ENCODE data around the gene MED9. TPM values are rescaled to one million over a fixed set of nuclear protein-coding genes. Genes with fewer than 3 reads are reported as not detected.

Gene MED9
- total and polyA plus RNA-seq, 9 of the 15 experiments (the other 6 are each of a cell fraction or from before 2014, with no cell fraction given), result 2.2 to 15.8 (median 12.7) TPM

GRCh38 chr17:17472333-17472920 is 4.4 kb upstream of the MED9 start:
- peaks cover 7% of the 10 kb centered on the region for H3K79me2 ChIP-seq (ENCODE audit: control insufficient read depth, insufficient read depth, low read length)
- no peak overlapping the region for H3K9ac ChIP-seq (ENCODE audit: insufficient read depth in 1 of 2, low read depth in 2 of 2, low read length in 2 of 2)
- in situ Hi-C loops (cut with MboI), result no loop called here
- TF ChIP-seq TRIM25 (IDR thresholded peaks at IDR 0.05; ENCODE audit: borderline replicate concordance), result no peak
- no peak for TF ChIP-seq XRCC3 (IDR thresholded peaks at IDR 0.05)
- no peak for TF ChIP-seq KLF6 (CRISPR knock-in tag; IDR thresholded peaks at IDR 0.05; ENCODE audit: borderline replicate concordance)
- no peak for TF ChIP-seq BRD9 (IDR thresholded peaks at IDR 0.05; ENCODE audit: low read depth, partially characterized antibody)
- no peak for TF ChIP-seq SMAD2 (IDR thresholded peaks at IDR 0.05; ENCODE audit: low read depth, low read length)
- TF ChIP-seq STAT5B (CRISPR knock-in tag; IDR thresholded peaks at IDR 0.05), result no peak
- no peak for TF ChIP-seq GTF2F1 (IDR thresholded peaks at IDR 0.05; ENCODE audit: low read depth, low read length)
- TF ChIP-seq PHF21A (IDR thresholded peaks at IDR 0.05; ENCODE audit: borderline replicate concordance, low read depth), result no peak
- no peak for TF ChIP-seq MBD2 (IDR thresholded peaks at IDR 0.05; ENCODE audit: borderline replicate concordance, low read depth)
- FAIRE-seq (no peak), DNase-seq (ENCODE audit: extremely low read depth in 1 of 4, low spot score in 3 of 4) (no peak), ATAC-seq (no peak)
- no peak overlapping the region for H3K4me3 ChIP-seq
- CTCF ChIA-PET (ENCODE audit: low intra/inter-chr PET ratio), result no interaction called here
- no peaks in the 10 kb centered on the region for H3K36me3 ChIP-seq (ENCODE audit: control insufficient read depth, insufficient read depth, low read length)
- no TSS peak for BruUV-seq (replicated peaks)
- H3K9me1 ChIP-seq (ENCODE audit: control insufficient read depth, insufficient read depth, low read length), result no peaks in the 10 kb centered on the region
- no peak overlapping the region for H3K27ac ChIP-seq (ENCODE audit: extremely low read depth, low read depth, low read length)
- H4K20me1 ChIP-seq (replicated peaks; ENCODE audit: control insufficient read depth, insufficient read depth, low read length), result no peaks in the 10 kb centered on the region
- peaks cover 9 to 25% of the 10 kb centered on the region in 2 experiments for H3K27me3 ChIP-seq (ENCODE audit: control insufficient read depth in 2 of 2, insufficient read depth in 2 of 2, low read length in 2 of 2)
- 4% methylated on average over 8 of the region's 8 CpGs for WGBS (ENCODE audit: insufficient coverage, low coverage, missing lambda C conversion rate)
- POLR2A ChIA-PET, result interaction anchor here (0.7 to 0.9 kb wide), 2 partner anchors 25 to 108 kb away, joined by 3 to 4 read pairs; no protein-coding TSS in a partner anchor
- no peaks in the 10 kb centered on the region for H3K9me3 ChIP-seq (replicated peaks; ENCODE audit: control insufficient read depth, insufficient read depth, low read depth, low read length)
- no peak overlapping the region for H2AFZ ChIP-seq (ENCODE audit: low read depth, low read length)
- peaks cover 0 to 7% of the 10 kb centered on the region in 2 experiments; a peak in 2 of 5 replicates for H3K4me1 ChIP-seq (replicated peaks in 1 of 2; ENCODE audit: control insufficient read depth in 2 of 2, insufficient read depth in 2 of 2, low read length in 2 of 2)
- no peak overlapping the region for H3K4me2 ChIP-seq (ENCODE audit: insufficient read depth, low read length)
- intact Hi-C loops (cut with micrococcal nuclease), result no loop called here

Measured in K562 (cell line).